H9 (cell line): ENCODE measurements around the gene MRAS. TPM values are rescaled to one million over a fixed set of nuclear protein-coding genes. Genes with fewer than 3 reads are reported as not detected.

Experiments used
- DNase-seq: peaks from one replicate; pipeline ENCODE4 v3.0.0-alpha.2; 2017
- H2AFZ ChIP-seq: one replicate; pipeline ENCODE4 v1.6.1; 2013; ENCODE audit warnings: mild to moderate bottlenecking, low read length, control low read depth, moderate library complexity
- H2AK5ac ChIP-seq: 2 replicates; pipeline ENCODE4 v1.6.1; 2013; ENCODE audit warnings: low read length, control low read depth, mixed read lengths; ENCODE audit not compliant: insufficient read length
- H2BK120ac ChIP-seq: one replicate; pipeline ENCODE4 v1.6.1; 2013; ENCODE audit warnings: low read depth, mild to moderate bottlenecking, low read length, control low read depth, inconsistent platforms; ENCODE audit not compliant: poor library complexity, severe bottlenecking
- H2BK12ac ChIP-seq: 2 replicates; pipeline ENCODE4 v1.6.1; 2013; ENCODE audit warnings: low read length, control low read depth, mixed read lengths, low read depth; ENCODE audit not compliant: insufficient read length
- H2BK15ac ChIP-seq: 2 replicates; pipeline ENCODE4 v1.6.1; 2013; ENCODE audit warnings: low read depth, low read length, control low read depth
- H2BK20ac ChIP-seq: one replicate; pipeline ENCODE4 v1.6.1; 2013; ENCODE audit warnings: low read depth, mild to moderate bottlenecking, low read length, control low read depth, inconsistent platforms; ENCODE audit not compliant: poor library complexity, severe bottlenecking
- H2BK5ac ChIP-seq: 2 replicates; pipeline ENCODE4 v1.6.1; 2013; ENCODE audit warnings: low read length, control low read depth, mixed read lengths; ENCODE audit not compliant: insufficient read length
- H3K14ac ChIP-seq: 2 replicates; pipeline ENCODE4 v1.6.1; 2013; ENCODE audit warnings: low read length, control low read depth; ENCODE audit not compliant: insufficient read depth
- H3K18ac ChIP-seq: 2 replicates; pipeline ENCODE4 v1.6.1; 2013; ENCODE audit warnings: low read depth, mild to moderate bottlenecking, mixed read lengths, low read length, control low read depth; ENCODE audit not compliant: insufficient read length
- H3K23ac ChIP-seq: 2 replicates; pipeline ENCODE4 v1.6.1; 2013; ENCODE audit warnings: low read length, control low read depth, mixed read lengths, low read depth; ENCODE audit not compliant: insufficient read length
- H3K23me2 ChIP-seq: 2 replicates; pipeline ENCODE4 v1.6.1; 2013; ENCODE audit warnings: low read depth, mild to moderate bottlenecking, mixed read lengths, low read length, control low read depth; ENCODE audit not compliant: insufficient read length, poor library complexity, severe bottlenecking
- H3K27ac ChIP-seq: 2 replicates; pipeline ENCODE4 v1.5.1; 2013; ENCODE audit warnings: low read length, control low read depth, mixed read lengths, low read depth; ENCODE audit not compliant: insufficient read length
- H3K27me3 ChIP-seq: 2 replicates; pipeline ENCODE4 v1.6.1; 2013; ENCODE audit warnings: low read length, control low read depth, inconsistent platforms; ENCODE audit not compliant: insufficient read depth
- H3K4ac ChIP-seq: 2 replicates; pipeline ENCODE4 v1.6.1; 2013; ENCODE audit warnings: low read depth, mild to moderate bottlenecking, control low read depth, inconsistent platforms, low read length, moderate library complexity
- H3K4me1 ChIP-seq: 2 replicates; pipeline ENCODE4 v1.6.1; 2013; ENCODE audit warnings: low read length, control low read depth, inconsistent platforms; ENCODE audit not compliant: insufficient read depth
- H3K4me2 ChIP-seq: 2 replicates; pipeline ENCODE4 v1.6.1; 2013; ENCODE audit warnings: low read length, control low read depth, mixed read lengths; ENCODE audit not compliant: insufficient read length, insufficient read depth
- H3K56ac ChIP-seq: 2 replicates; pipeline ENCODE4 v1.6.1; 2013; ENCODE audit warnings: low read depth, mild to moderate bottlenecking, mixed read lengths, low read length, control low read depth; ENCODE audit not compliant: insufficient read length
- H3K79me1 ChIP-seq: 2 replicates; pipeline ENCODE4 v1.6.1; 2013; ENCODE audit warnings: low read depth, mild to moderate bottlenecking, moderate library complexity, low read length, control low read depth, inconsistent platforms; ENCODE audit not compliant: insufficient read depth, poor library complexity, severe bottlenecking
- H3K79me2 ChIP-seq: 2 replicates; pipeline ENCODE4 v1.6.1; 2013; ENCODE audit warnings: low read length, control low read depth, inconsistent platforms; ENCODE audit not compliant: insufficient read depth
- H3K9ac ChIP-seq: 2 replicates; pipeline ENCODE4 v1.6.1; 2013; ENCODE audit warnings: low read length, control low read depth, mixed read lengths; ENCODE audit not compliant: insufficient read length; ENCODE audit errors: extremely low read depth
- H3K9me3 ChIP-seq: one replicate; pipeline ENCODE4 v1.6.1; 2013; ENCODE audit warnings: low read depth, low read length, inconsistent platforms; ENCODE audit not compliant: control insufficient read depth
- H3T11ph ChIP-seq: one replicate; pipeline ENCODE4 v1.6.1; 2013; ENCODE audit warnings: mild to moderate bottlenecking, low read length, control low read depth, inconsistent platforms
- H4K20me1 ChIP-seq: one replicate; pipeline ENCODE4 v1.6.1; 2013; ENCODE audit not compliant: control insufficient read depth, insufficient read length, insufficient read depth
- H4K5ac ChIP-seq: 2 replicates; pipeline ENCODE4 v1.6.1; 2013; ENCODE audit warnings: low read depth, mild to moderate bottlenecking, mixed read lengths, low read length, control low read depth; ENCODE audit not compliant: insufficient read length
- H4K8ac ChIP-seq: replicated peaks from 2 replicates; pipeline ENCODE4 v1.6.1; 2013; ENCODE audit warnings: low read length, control low read depth, mixed read lengths, low read depth; ENCODE audit not compliant: insufficient read length
- H4K91ac ChIP-seq: 2 replicates; pipeline ENCODE4 v1.6.1; 2013; ENCODE audit warnings: low read depth, mild to moderate bottlenecking, moderate library complexity, mixed read lengths, low read length, control low read depth; ENCODE audit not compliant: insufficient read length
- H3K27ac Mint-ChIP-seq, 3 experiments: 2 replicates in 2 of 3; 3 replicates in 1 of 3; pipeline ENCODE4 v1.8.0; 2020 to 2021; ENCODE audit warnings: mixed read lengths in 3 of 3, mild to moderate bottlenecking in 1 of 3, moderate library complexity in 1 of 3
- H3K27me3 Mint-ChIP-seq: 2 replicates; pipeline ENCODE4 v1.8.0; 2021; ENCODE audit warnings: low read depth, mild to moderate bottlenecking, moderate library complexity, mixed read lengths
- H3K36me3 Mint-ChIP-seq, 3 experiments: 2 replicates in 2 of 3; 3 replicates in 1 of 3; pipeline ENCODE4 v1.8.0; 2020 to 2021; ENCODE audit warnings: low read depth in 3 of 3, mixed read lengths in 3 of 3; ENCODE audit not compliant: insufficient read depth in 1 of 3
- H3K4me1 Mint-ChIP-seq, 2 experiments: 2 replicates each; pipeline ENCODE4 v1.8.0; 2020; ENCODE audit warnings: mixed read lengths in 2 of 2
- H3K4me3 Mint-ChIP-seq, 2 experiments: 2 replicates in 1 of 2; 3 replicates in 1 of 2; pipeline ENCODE4 v1.8.0; 2020 to 2021; ENCODE audit warnings: mild to moderate bottlenecking in 2 of 2, mixed read lengths in 2 of 2, moderate library complexity in 1 of 2
- H3K9me3 Mint-ChIP-seq, 2 experiments: 2 replicates in 1 of 2; 3 replicates in 1 of 2; pipeline ENCODE4 v1.8.0; 2020; ENCODE audit warnings: mild to moderate bottlenecking in 2 of 2, mixed read lengths in 2 of 2, moderate library complexity in 1 of 2
- WGBS: extraction: QIAGEN DNeasy Blood & Tissue Kit; methylation state at CpG from one replicate; pipeline ENCODE4 v1.1.7; 2013; ENCODE audit warnings: missing lambda C conversion rate, low lambda C conversion rate, mixed read lengths; ENCODE audit not compliant: insufficient read length; ENCODE audit errors: extremely low coverage; 5-methylcytosine and 5-hydroxymethylcytosine counted together
- total RNA-seq: library from RNA; stranded (reverse); gene quantifications from 2 replicates; pipeline ENCODE4 v1.2.1, GENCODE V29; 2021
- TF ChIP-seq, protein P1 (sequence below): fragments of 200-600 bp; sonication (generic); conservative IDR thresholded peaks from 3 replicates; pipeline ENCODE4 v1.8.0; 2021; ENCODE audit warnings: antibody characterized with exemption, mild to moderate bottlenecking

MRAS gene
- total RNA-seq, 1 experiment from 2014 or later, result 10.9 TPM

DNA sequence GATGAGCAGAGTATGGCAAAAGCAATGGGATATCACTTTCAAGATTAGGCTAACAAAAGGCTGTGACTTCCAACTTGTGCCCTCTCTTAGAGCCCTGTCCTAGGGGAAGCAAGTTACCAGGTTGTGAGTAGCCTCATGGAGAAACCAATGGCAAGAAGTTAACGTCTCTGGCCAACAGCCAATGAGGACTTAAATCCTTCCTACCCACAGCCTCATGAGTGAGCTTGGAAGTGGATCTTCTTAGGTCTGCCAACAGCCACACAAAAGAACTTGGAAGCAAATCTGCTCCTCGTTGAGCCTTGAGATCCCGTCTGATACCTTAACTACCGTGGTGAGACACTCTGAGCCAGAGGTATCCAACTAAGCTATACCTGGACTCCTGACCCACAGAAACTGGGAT, 24.4 kb upstream of the MRAS start:
- Histone ChIP-seq H3K23ac (no peak overlapping the region), H3K79me1 (no peaks in the 10 kb centered on the region), H2BK120ac (no peak overlapping the region), H2BK12ac (no peak overlapping the region), H2BK5ac (no peak overlapping the region), H3K4me2 (no peak overlapping the region), H3K56ac (no peak overlapping the region), H3K27ac (no peak overlapping the region), H3K23me2 (peaks cover under 1% of the 10 kb centered on the region), H3K14ac (no peak overlapping the region), H2BK15ac (no peak overlapping the region), H4K91ac (no peak overlapping the region), H2AK5ac (no peak overlapping the region), H2BK20ac (no peak overlapping the region), H3K79me2 (no peaks in the 10 kb centered on the region), H3K27me3 (no peaks in the 10 kb centered on the region), H3K9me3 (no peaks in the 10 kb centered on the region), H3K18ac (no peak overlapping the region), H3T11ph (no peak overlapping the region), H3K4ac (no peak overlapping the region), H3K9ac (no peak overlapping the region), H4K20me1 (no peaks in the 10 kb centered on the region), H4K5ac (no peak overlapping the region), H3K4me1 (peaks cover 4% of the 10 kb centered on the region), H4K8ac (no peak overlapping the region), H2AFZ (no peak overlapping the region)
- DNase-seq, result no peak
- TF ChIP-seq, protein P1, sequence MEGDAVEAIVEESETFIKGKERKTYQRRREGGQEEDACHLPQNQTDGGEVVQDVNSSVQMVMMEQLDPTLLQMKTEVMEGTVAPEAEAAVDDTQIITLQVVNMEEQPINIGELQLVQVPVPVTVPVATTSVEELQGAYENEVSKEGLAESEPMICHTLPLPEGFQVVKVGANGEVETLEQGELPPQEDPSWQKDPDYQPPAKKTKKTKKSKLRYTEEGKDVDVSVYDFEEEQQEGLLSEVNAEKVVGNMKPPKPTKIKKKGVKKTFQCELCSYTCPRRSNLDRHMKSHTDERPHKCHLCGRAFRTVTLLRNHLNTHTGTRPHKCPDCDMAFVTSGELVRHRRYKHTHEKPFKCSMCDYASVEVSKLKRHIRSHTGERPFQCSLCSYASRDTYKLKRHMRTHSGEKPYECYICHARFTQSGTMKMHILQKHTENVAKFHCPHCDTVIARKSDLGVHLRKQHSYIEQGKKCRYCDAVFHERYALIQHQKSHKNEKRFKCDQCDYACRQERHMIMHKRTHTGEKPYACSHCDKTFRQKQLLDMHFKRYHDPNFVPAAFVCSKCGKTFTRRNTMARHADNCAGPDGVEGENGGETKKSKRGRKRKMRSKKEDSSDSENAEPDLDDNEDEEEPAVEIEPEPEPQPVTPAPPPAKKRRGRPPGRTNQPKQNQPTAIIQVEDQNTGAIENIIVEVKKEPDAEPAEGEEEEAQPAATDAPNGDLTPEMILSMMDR, result no peak
- Mint-ChIP-seq H3K4me3 (no peak overlapping the region), H3K9me3 (no peaks in the 10 kb centered on the region), H3K36me3 (no peaks in the 10 kb centered on the region), H3K4me1 (peaks cover 17 to 18% of the 10 kb centered on the region in 2 experiments), H3K27me3 (peaks cover 6% of the 10 kb centered on the region), H3K27ac (no peak overlapping the region)
- WGBS, result no CpG with 5 or more reads among the region's 4 CpGs
